ENCODE results near the gene POGZ.

DNA sequence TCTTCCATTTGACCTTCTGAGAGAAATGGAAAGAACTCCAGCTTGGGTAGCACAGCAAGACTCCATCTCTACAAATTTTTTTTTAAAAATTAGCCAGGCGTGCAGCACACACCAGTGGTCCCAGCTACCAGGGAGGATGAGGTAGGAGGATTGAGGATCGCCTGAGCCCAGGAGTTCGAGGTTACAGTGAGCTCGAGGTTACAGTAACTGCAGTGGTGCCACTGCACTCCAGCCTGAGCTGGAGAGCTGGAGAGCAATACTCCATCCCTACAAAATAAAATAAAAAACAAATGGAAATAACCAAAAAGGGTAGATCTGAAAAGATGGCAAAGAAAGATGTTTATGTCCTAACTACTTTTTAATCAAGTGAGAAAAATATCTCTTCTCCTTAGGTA is 14.5 kb downstream of the POGZ start:
- TF ChIP-seq, protein P1, sequence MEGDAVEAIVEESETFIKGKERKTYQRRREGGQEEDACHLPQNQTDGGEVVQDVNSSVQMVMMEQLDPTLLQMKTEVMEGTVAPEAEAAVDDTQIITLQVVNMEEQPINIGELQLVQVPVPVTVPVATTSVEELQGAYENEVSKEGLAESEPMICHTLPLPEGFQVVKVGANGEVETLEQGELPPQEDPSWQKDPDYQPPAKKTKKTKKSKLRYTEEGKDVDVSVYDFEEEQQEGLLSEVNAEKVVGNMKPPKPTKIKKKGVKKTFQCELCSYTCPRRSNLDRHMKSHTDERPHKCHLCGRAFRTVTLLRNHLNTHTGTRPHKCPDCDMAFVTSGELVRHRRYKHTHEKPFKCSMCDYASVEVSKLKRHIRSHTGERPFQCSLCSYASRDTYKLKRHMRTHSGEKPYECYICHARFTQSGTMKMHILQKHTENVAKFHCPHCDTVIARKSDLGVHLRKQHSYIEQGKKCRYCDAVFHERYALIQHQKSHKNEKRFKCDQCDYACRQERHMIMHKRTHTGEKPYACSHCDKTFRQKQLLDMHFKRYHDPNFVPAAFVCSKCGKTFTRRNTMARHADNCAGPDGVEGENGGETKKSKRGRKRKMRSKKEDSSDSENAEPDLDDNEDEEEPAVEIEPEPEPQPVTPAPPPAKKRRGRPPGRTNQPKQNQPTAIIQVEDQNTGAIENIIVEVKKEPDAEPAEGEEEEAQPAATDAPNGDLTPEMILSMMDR (IDR thresholded peaks at IDR 0.05): no peak
- no peak for TF ChIP-seq POLR2A (IDR thresholded peaks at IDR 0.05)
